Astrocyte (in vitro differentiated cells and primary cell): Measurements from ENCODE around the gene LMBR1L.

Source experiments
- EZH2 ChIP-seq: IDR thresholded peaks from 2 replicates; pipeline ENCODE4 v1.6.1; 2012; ENCODE audit warnings: mild to moderate bottlenecking, low read length, inconsistent platforms; ENCODE audit not compliant: insufficient read depth
- TF ChIP-seq, protein P1 (sequence below): IDR thresholded peaks from 2 replicates; pipeline ENCODE4 v1.5.1; 2011; ENCODE audit warnings: low read depth, mild to moderate bottlenecking, inconsistent platforms, low read length, moderate library complexity; ENCODE audit not compliant: insufficient read depth

DNA sequence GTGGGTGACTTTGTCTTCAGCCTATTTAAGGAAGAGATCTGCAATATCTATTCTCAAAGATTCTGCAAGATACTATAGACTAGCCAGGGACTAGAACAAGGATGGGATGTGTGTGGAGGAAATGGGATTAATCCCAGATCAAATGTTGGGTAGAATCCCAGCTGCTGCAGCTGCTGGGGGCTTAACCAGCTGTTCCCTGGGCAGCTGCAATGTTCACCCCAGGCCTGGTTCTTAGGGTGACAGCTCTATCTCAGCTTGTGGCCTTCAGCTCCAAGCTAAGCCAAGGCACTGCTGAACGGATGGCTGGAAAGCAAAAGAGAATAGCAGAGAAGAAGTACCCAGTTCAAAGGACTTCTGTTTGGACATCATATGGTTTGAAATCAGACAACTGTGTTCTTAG is 30.9 kb downstream of the LMBR1L start:
- TF ChIP-seq EZH2: no peak
- TF ChIP-seq, protein P1, sequence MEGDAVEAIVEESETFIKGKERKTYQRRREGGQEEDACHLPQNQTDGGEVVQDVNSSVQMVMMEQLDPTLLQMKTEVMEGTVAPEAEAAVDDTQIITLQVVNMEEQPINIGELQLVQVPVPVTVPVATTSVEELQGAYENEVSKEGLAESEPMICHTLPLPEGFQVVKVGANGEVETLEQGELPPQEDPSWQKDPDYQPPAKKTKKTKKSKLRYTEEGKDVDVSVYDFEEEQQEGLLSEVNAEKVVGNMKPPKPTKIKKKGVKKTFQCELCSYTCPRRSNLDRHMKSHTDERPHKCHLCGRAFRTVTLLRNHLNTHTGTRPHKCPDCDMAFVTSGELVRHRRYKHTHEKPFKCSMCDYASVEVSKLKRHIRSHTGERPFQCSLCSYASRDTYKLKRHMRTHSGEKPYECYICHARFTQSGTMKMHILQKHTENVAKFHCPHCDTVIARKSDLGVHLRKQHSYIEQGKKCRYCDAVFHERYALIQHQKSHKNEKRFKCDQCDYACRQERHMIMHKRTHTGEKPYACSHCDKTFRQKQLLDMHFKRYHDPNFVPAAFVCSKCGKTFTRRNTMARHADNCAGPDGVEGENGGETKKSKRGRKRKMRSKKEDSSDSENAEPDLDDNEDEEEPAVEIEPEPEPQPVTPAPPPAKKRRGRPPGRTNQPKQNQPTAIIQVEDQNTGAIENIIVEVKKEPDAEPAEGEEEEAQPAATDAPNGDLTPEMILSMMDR: no peak
